ENCODE data around the gene GNB1L.

The GNB1L gene

DNA sequence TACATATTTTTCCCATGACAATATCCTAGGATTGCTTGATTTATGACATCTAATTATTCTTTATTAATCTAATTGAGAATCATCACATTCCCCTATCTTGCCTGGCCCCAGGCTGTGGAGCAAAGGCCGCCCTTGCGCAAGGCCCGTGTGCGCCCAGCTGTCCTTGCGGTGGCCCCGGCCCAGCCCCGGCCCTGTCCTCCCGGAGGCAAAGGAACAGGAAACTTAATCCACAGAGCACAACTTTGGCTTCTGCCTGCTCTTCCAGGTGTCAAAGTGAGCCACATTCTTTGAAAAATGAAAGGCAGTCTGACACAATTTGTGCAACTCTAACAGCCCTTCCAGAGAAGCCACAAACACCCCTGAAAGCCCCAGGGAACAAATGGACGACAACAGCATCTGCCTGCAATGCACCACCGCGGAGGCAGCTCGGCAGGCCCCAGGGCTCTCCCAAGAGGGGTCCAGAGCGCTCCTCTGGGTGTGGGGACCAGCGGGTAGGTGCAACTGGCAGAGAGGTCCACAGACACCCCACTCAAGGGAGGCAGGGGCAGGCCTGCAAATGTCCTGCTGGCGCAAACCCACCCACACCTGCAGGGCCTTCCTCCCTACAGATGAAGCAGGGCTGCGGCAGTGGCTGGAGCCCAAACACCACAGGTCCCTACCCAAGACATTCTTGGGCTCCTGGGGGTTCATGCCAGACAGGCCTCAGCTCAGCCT is 30.3 kb downstream of the GNB1L start:
- H3K9me3 ChIP-seq (ENCODE audit: insufficient read depth, low read length), result no peaks in the 10 kb centered on the region
- TF ChIP-seq EZH2phosphoT487 (IDR thresholded peaks at IDR 0.05; ENCODE audit: low read depth) (no peak), CTCF (IDR thresholded peaks at IDR 0.05; ENCODE audit: low read depth, low read length) (no peak)
- H4K20me1 ChIP-seq (ENCODE audit: insufficient read depth, low read length), result no peaks in the 10 kb centered on the region; the same call in 1 of the 2 replicates
- no peaks in the 10 kb centered on the region for H3K27me3 ChIP-seq (ENCODE audit: low read depth, low read length)
- H3K27ac ChIP-seq (ENCODE audit: low read length), result no peak overlapping the region
- H3K9ac ChIP-seq (ENCODE audit: low read length), result no peak overlapping the region
- no peaks in the 10 kb centered on the region for H3K4me1 ChIP-seq (ENCODE audit: low read length)
- H3K4me3 ChIP-seq (ENCODE audit: low read length), result no peak overlapping the region
- no peaks in the 10 kb centered on the region for H3K79me2 ChIP-seq (ENCODE audit: low read length)
- no peaks in the 10 kb centered on the region for H3K36me3 ChIP-seq (replicated peaks; ENCODE audit: low read depth, low read length)
- no peak overlapping the region for H2AFZ ChIP-seq (ENCODE audit: low read depth, low read length)
- no peak overlapping the region for H3K4me2 ChIP-seq (ENCODE audit: low read length)

DNA sequence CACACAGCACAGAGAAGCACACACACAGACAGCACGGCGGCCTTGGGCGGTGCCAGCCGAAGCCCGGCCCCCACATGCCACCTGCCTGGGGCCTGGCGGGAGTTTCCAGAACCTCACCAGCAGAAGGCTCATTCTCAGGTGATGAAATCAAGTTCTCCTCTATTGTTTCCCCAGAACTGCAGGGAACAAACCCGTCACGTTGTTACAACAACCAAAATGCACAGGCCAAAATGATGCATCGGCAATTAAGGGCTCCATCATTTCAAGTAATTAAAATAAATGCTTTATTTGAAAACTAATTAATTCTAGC is 30.8 kb downstream of the GNB1L start:
- Histone ChIP-seq H3K27me3 (ENCODE audit: low read depth, low read length) (no peaks in the 10 kb centered on the region), H3K4me2 (ENCODE audit: low read length) (no peak overlapping the region), H3K79me2 (ENCODE audit: low read length) (no peaks in the 10 kb centered on the region)

GRCh38 chr22:19823191-19823901 is 31.3 kb downstream of the GNB1L start:
- Histone ChIP-seq H3K79me2 (ENCODE audit: low read length) (no peaks in the 10 kb centered on the region), H3K4me2 (ENCODE audit: low read length) (no peak overlapping the region), H3K9me3 (ENCODE audit: insufficient read depth, low read length) (no peaks in the 10 kb centered on the region), H2AFZ (ENCODE audit: low read depth, low read length) (no peak overlapping the region), H3K9ac (ENCODE audit: low read length) (no peak overlapping the region), H3K27ac (ENCODE audit: low read length) (no peak overlapping the region), H4K20me1 (ENCODE audit: insufficient read depth, low read length) (no peaks in the 10 kb centered on the region; the same call in 1 of the 2 replicates), H3K4me1 (ENCODE audit: low read length) (no peaks in the 10 kb centered on the region), H3K4me3 (ENCODE audit: low read length) (no peak overlapping the region), H3K36me3 (replicated peaks; ENCODE audit: low read depth, low read length) (no peaks in the 10 kb centered on the region), H3K27me3 (ENCODE audit: low read depth, low read length) (no peaks in the 10 kb centered on the region)
- no peak for TF ChIP-seq CTCF (IDR thresholded peaks at IDR 0.05; ENCODE audit: low read depth, low read length)
- no peak for TF ChIP-seq EZH2phosphoT487 (IDR thresholded peaks at IDR 0.05; ENCODE audit: low read depth)

More for the DNA sequence above, 30.8 kb downstream of the GNB1L start:
- no peak overlapping the region for H2AFZ ChIP-seq (ENCODE audit: low read depth, low read length)
- H3K4me3 ChIP-seq (ENCODE audit: low read length), result no peak overlapping the region
- no peaks in the 10 kb centered on the region for H3K9me3 ChIP-seq (ENCODE audit: insufficient read depth, low read length)
- TF ChIP-seq EZH2phosphoT487 (IDR thresholded peaks at IDR 0.05; ENCODE audit: low read depth), result no peak
- no peak for TF ChIP-seq CTCF (IDR thresholded peaks at IDR 0.05; ENCODE audit: low read depth, low read length)
- H3K27ac ChIP-seq (ENCODE audit: low read length), result no peak overlapping the region
- H4K20me1 ChIP-seq (ENCODE audit: insufficient read depth, low read length), result no peaks in the 10 kb centered on the region; the same call in 1 of the 2 replicates
- no peak overlapping the region for H3K9ac ChIP-seq (ENCODE audit: low read length)
- H3K36me3 ChIP-seq (replicated peaks; ENCODE audit: low read depth, low read length), result no peaks in the 10 kb centered on the region
- H3K4me1 ChIP-seq (ENCODE audit: low read length), result no peaks in the 10 kb centered on the region

- H3K27me3 ChIP-seq (ENCODE audit: low read depth, low read length), result no peaks in the 10 kb centered on the region
- no peaks in the 10 kb centered on the region; the same call in 1 of the 2 replicates for H4K20me1 ChIP-seq (ENCODE audit: insufficient read depth, low read length)
- H3K9me3 ChIP-seq (ENCODE audit: insufficient read depth, low read length), result no peaks in the 10 kb centered on the region
- TF ChIP-seq CTCF (IDR thresholded peaks at IDR 0.05; ENCODE audit: low read depth, low read length) (no peak), EZH2phosphoT487 (IDR thresholded peaks at IDR 0.05; ENCODE audit: low read depth) (no peak)
- H3K4me3 ChIP-seq (ENCODE audit: low read length), result no peak overlapping the region
- no peaks in the 10 kb centered on the region for H3K4me1 ChIP-seq (ENCODE audit: low read length)
- H3K79me2 ChIP-seq (ENCODE audit: low read length), result no peaks in the 10 kb centered on the region
- no peaks in the 10 kb centered on the region for H3K36me3 ChIP-seq (replicated peaks; ENCODE audit: low read depth, low read length)
- no peak overlapping the region for H3K9ac ChIP-seq (ENCODE audit: low read length)
- H3K4me2 ChIP-seq (ENCODE audit: low read length), result no peak overlapping the region
- no peak overlapping the region for H2AFZ ChIP-seq (ENCODE audit: low read depth, low read length)
- no peak overlapping the region for H3K27ac ChIP-seq (ENCODE audit: low read length)
These were observed 32.2 kb downstream of the GNB1L start for GRCh38 chr22:19822301-19823117.
